HUES6 (cell line): ENCODE results near the gene NGFR.

ENCODE experiments used
- H3K27ac ChIP-seq: 2 replicates; pipeline ENCODE4 v1.7.0; 2013; ENCODE audit warnings: low read depth, mild to moderate bottlenecking, low read length, inconsistent platforms
- H3K27me3 ChIP-seq: 2 replicates; pipeline ENCODE4 v1.6.1; 2013; ENCODE audit warnings: low read length; ENCODE audit not compliant: control insufficient read depth, insufficient read depth
- H3K36me3 ChIP-seq: 2 replicates; pipeline ENCODE4 v1.6.1; 2013; ENCODE audit warnings: low read length; ENCODE audit not compliant: control insufficient read depth, insufficient read depth
- H3K4me1 ChIP-seq: 2 replicates; pipeline ENCODE4 v1.6.1; 2013; ENCODE audit warnings: low read length; ENCODE audit not compliant: control insufficient read depth, insufficient read depth
- H3K4me3 ChIP-seq: 2 replicates; pipeline ENCODE4 v1.5.1; 2013; ENCODE audit warnings: low read depth, low read length
- H3K9ac ChIP-seq: one replicate; pipeline ENCODE4 v1.6.1; 2013; ENCODE audit warnings: mild to moderate bottlenecking, low read length
- H3K9me3 ChIP-seq: 2 replicates; pipeline ENCODE4 v1.6.1; 2013; ENCODE audit warnings: low read depth, low read length; ENCODE audit not compliant: control insufficient read depth, insufficient read depth

Gene NGFR

DNA sequence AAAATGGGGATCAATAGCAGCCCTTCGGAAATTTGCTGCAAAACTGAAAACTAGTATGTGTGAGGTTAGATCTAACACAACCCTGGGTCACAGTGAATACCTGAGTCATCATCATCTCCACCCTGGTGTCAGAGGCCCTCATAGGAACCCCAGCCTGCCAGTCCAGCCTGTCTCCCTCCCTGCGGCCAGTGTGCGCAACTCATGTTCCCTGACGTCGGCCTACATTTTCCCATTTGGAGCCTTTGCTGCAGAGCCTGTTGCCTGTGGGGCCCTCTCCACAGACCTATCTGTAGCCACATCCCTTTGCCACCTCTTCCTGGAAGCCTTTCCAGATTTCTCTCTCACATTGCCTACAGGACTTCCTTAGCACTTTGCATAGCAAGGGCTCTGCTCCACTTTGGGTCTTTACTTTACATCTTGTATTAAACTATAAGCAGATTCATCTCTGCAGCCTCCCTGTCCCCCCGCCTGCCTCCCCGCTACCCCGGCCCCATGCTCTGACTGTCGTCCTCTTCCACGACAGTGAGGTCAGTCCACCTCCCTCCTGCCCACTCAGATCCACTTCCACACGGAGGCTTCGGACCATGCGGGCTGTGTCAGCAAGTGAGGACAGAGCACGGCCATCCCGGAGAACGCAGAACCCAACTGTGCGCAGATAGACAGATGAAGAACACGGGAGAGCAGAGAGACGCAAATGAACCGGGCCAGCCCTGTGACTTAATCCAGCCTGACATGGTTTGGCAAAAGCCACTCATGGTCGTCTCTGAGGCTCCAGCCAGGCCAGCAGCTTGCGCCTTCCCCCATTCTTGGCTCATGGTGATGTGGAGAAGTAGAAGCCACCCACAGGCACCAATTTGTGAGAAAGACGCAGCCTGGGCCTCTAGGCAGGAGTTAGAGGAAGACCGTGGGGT is 31.0 kb downstream of the NGFR start:
- H3K27ac ChIP-seq: no peak overlapping the region
- H3K9ac ChIP-seq: no peak overlapping the region
- no peaks in the 10 kb centered on the region for H3K9me3 ChIP-seq
- no peak overlapping the region for H3K4me3 ChIP-seq
- peaks cover under 1% of the 10 kb centered on the region; the same call in 1 of the 2 replicates for H3K27me3 ChIP-seq
- no peaks in the 10 kb centered on the region; the same call in 1 of the 2 replicates for H3K4me1 ChIP-seq
- H3K36me3 ChIP-seq: no peaks in the 10 kb centered on the region

DNA sequence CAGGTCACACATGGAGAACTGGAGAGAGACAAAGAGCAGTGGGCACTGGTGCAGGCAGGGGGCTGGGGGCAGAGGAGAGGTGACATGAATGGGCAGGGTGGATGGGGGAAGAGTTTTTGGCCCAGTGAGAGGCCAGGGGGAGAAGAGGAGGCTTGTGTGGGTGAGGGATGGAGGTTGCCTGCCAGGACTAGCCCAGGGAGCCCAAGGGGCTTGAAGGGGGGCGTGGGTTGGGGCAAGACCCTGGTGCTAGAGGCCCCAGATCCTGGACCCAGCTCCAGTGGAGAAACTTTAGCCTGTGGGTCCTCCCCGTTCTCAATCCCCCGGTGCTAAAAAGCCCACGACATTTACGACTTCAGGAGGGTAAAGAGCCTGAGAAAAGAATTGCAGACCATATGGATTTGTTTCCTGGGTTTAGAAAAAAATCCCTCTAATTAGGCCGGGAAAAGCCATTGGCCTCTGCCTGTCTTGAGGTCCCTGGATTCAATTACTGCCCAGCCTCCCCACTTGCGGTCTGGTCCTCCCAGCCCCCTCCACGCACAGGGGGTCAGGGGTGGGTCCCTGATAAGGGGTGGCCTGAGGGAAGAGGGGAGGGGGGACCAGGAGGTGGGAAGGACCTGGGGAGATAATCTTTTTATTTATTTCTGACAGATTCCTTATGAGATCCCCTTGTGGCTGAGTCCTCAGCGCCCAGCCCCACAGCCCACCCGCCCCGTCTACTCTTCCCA is 33.0 kb downstream of the NGFR start:
- H3K4me1 ChIP-seq: no peaks in the 10 kb centered on the region; the same call in 1 of the 2 replicates
- no peak overlapping the region for H3K27ac ChIP-seq
- H3K4me3 ChIP-seq: no peak overlapping the region
- no peaks in the 10 kb centered on the region for H3K27me3 ChIP-seq
- no peaks in the 10 kb centered on the region for H3K36me3 ChIP-seq
- H3K9ac ChIP-seq: no peak overlapping the region
- H3K9me3 ChIP-seq: no peaks in the 10 kb centered on the region

DNA sequence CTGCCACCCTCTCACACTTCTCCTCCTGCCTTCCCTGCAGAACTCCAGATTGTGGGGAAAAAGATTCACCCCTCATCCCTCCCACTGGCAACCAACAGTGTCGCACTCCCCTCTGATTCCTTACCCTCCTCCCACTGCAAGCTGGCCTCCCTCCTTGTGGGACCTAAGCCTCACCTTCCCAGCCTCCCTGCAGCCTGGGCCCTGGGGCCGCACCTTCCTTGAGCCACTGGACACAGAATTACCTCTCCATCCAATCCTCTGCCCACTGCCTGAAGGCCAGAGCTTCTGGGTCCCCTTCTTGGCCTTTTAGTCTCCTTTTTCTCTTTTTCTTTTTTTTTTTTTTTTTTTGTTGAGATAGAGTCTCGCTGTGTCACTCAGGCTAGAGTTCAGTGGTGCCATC is 33.9 kb downstream of the NGFR start:
- Histone ChIP-seq H3K27me3 (no peaks in the 10 kb centered on the region), H3K4me3 (no peak overlapping the region), H3K9ac (no peak overlapping the region), H3K4me1 (no peaks in the 10 kb centered on the region; the same call in 1 of the 2 replicates), H3K27ac (no peak overlapping the region), H3K36me3 (no peaks in the 10 kb centered on the region), H3K9me3 (no peaks in the 10 kb centered on the region)

DNA sequence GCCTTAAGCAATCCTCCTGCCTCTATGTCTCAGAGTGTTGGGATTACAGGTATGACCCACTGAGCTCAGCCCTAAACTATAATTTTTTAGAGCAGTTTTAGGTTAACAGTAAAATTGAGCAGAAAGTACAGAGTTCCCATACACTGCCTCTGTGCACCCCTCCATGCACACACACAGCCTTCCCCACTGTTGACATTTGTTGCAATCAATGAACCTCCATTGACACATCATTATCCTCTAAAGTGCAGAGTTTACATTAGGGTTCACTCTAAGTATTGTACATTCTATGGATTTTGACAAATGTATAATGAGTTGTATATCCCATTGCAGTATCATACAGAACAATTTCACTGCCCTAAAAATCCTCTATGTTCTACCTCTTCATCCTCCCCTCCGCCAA is 35.0 kb downstream of the NGFR start:
- H3K36me3 ChIP-seq: no peaks in the 10 kb centered on the region
- no peaks in the 10 kb centered on the region for H3K27me3 ChIP-seq
- H3K9ac ChIP-seq: no peak overlapping the region
- H3K4me3 ChIP-seq: no peak overlapping the region
- no peak overlapping the region for H3K27ac ChIP-seq
- H3K4me1 ChIP-seq: no peaks in the 10 kb centered on the region; the same call in 1 of the 2 replicates
- no peaks in the 10 kb centered on the region for H3K9me3 ChIP-seq

DNA sequence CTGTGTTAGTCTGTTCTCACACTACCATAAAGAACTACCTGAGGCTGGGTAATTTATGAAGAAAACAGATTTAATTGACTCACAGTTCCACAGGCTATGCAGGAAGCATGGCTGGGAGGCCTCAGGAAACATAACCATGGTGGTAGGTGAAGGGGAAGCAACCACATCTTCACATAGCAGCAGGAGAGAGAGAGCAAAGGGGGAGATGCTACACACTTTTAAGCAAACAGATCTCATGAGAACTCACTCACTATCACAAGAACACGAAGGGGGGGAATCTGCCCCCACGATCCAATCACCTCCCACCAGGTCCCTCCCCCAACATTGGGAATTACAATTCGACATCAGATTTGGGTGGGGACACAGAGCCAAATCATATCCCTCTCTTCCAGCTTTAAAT is 48.8 kb downstream of the NGFR start:
- peaks cover 31% of the 10 kb centered on the region for H3K4me1 ChIP-seq
- H3K27ac ChIP-seq: no peak overlapping the region
- no peaks in the 10 kb centered on the region for H3K36me3 ChIP-seq
- H3K9me3 ChIP-seq: peaks cover 3% of the 10 kb centered on the region; the same call in 1 of the 2 replicates
- no peak overlapping the region for H3K9ac ChIP-seq
- H3K4me3 ChIP-seq: no peak overlapping the region
- H3K27me3 ChIP-seq: no peaks in the 10 kb centered on the region

DNA sequence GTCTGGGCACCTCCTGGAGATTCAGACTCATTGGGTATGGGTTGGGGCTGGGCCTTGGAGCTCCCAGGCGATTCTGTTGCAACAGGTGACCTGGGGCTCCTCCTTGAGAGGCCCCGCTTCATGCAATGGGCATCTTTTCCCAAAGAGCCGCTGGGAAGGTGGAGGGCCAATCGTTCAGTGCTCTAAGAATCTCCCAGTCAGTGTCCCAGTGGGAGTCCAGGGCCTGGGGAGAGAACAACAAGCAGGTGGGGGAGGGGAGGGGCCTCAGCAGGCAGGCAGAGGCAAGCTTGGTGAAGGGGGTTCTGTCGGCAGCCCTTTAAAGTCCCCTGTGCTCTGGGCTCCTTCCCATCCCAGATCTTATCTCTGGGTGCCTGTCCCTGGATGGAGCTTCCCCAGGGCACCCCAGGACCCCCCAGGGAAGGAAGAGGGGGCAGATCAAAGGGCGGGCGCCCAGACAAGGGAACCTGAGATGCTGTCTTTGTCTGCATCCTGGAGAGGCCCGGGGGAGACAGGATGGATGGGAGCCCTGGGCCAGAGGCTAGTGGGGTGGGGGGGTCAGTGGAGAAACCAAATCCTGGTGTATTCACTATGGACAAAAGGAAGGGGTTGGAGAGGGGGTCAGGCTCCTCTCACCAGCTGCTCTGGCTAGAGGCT is 50.0 kb downstream of the NGFR start:
- no peak overlapping the region for H3K27ac ChIP-seq
- no peak overlapping the region for H3K9ac ChIP-seq
- peaks cover 3% of the 10 kb centered on the region; the same call in 1 of the 2 replicates for H3K9me3 ChIP-seq
- no peaks in the 10 kb centered on the region for H3K27me3 ChIP-seq
- H3K4me1 ChIP-seq: peaks cover 31% of the 10 kb centered on the region
- no peaks in the 10 kb centered on the region for H3K36me3 ChIP-seq
- no peak overlapping the region for H3K4me3 ChIP-seq

DNA sequence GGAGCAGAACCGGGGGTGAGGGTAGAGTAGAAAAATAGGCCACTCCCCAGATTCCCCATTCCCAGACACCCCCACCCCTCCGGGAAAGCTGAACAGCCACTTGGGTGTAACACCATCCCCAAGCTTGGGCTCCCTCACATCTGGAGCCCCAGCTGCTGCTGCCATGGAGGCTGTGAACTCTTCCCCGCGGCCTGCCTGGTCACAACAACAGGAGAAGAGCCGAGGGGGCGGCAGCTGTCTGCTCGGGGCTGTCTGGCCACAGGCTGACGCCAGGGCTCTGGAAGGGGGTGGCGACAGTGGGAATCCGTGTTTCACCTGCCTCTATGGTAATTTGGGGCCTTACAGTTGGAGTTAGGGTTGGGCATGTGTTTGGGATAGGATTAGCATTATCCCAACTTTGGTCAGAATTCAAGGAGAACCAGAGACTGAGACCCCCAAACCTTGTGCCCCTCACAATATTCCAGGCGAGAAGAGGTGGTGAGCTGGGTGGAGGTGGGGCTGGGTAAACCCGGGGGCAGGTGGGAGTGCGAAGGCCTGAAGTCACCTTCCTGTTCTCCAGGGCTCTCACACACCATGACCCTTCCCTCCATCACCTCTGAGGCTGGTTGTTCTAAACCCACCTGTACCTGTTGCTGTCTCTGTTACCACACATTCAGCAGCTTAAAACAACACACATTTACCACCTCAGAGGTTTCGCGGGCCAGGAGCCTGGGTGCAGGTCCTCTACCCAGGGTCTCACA is 50.9 kb downstream of the NGFR start:
- Histone ChIP-seq H3K27me3 (no peaks in the 10 kb centered on the region), H3K36me3 (no peaks in the 10 kb centered on the region), H3K4me3 (no peak overlapping the region), H3K9ac (no peak overlapping the region), H3K4me1 (peaks cover 31% of the 10 kb centered on the region), H3K27ac (no peak overlapping the region), H3K9me3 (peaks cover 3% of the 10 kb centered on the region; the same call in 1 of the 2 replicates)

DNA sequence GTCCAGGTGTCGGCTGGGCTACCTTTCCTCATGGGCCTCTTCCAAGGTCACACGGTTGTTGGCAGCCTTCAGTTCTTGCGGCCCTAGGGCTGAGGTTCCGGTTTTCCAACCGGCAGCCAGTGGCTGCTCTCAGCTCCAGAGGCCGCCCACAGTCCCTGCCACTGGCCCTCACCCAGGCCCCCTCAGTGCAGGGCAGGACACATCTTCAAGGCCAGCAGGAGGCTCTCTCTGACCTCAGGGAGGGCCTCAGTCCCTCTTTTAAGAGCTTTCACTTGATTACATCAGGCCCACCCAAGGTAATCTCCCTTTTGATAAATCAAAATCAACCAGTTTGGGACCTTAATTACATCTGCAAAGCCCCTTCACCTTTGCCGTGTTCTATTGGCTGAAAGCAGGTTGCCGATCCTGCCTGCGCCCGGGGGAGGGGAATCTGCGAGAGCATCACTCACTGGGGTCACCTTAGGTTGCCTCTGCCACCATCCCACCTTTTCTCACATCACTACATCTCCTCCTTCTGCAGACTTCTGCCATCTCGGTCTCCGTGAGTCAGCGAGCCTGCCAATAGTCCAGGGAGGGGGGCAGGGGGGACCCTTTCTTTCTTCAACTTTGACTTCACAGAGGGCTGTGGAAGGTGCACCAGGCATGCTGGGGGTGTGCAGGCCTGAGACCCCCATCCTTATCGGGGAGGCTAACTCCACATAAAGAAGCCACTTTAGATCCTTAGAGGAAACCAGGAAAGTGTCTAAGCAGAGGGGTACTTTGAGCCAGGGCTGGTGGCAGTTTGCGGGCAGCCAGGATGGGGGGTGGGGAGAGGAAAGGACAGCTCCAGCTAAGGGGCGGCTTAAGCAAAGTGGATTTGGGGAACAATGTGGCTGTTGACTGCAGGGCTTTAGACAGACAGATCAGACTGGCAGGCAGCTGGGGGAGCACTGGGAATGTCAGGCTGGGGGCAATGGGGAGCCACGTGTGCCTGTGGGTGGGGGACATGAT is 51.7 kb downstream of the NGFR start:
- H3K4me1 ChIP-seq: peaks cover 31% of the 10 kb centered on the region
- H3K9me3 ChIP-seq: peaks cover 3% of the 10 kb centered on the region; the same call in 1 of the 2 replicates
- H3K36me3 ChIP-seq: no peaks in the 10 kb centered on the region
- H3K27me3 ChIP-seq: no peaks in the 10 kb centered on the region
- no peak overlapping the region for H3K9ac ChIP-seq
- no peak overlapping the region for H3K4me3 ChIP-seq
- no peak overlapping the region for H3K27ac ChIP-seq

DNA sequence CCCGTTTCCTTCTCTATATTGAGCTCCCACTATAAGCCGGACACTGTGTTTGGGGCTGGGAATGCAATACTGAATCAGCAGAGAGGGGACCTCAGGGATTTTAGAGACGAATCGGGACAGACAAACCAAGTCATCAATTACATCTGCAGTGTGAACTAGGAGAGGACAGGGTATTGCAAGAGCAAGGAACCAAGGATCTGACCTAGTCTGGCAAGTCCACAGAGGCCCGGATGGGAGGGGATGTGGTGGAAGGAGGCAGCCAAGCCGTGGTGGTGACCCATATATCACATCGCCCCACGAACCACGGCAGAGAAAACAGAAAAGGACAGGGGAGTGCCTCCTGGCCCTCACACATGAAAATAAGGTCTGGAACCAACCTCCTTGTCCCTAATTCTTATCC is 52.5 kb downstream of the NGFR start:
- Histone ChIP-seq H3K27me3 (no peaks in the 10 kb centered on the region), H3K9ac (no peak overlapping the region), H3K9me3 (peaks cover 3% of the 10 kb centered on the region; the same call in 1 of the 2 replicates), H3K4me1 (peaks cover 31% of the 10 kb centered on the region), H3K27ac (no peak overlapping the region), H3K36me3 (no peaks in the 10 kb centered on the region), H3K4me3 (no peak overlapping the region)
